NCI-H1930 (cell line): ENCODE data around the gene PRDM15.
"Not testable (repeated sequence)": the region's sequence is repeated elsewhere in the genome, so short reads cannot be mapped to it uniquely, and the experiment has no call there.

Source experiments
- DNase-seq, 2 experiments: peaks; one replicate each; lab custom pipeline; 2025; lab: John Stamatoyannopoulos, UW

Gene PRDM15

DNA sequence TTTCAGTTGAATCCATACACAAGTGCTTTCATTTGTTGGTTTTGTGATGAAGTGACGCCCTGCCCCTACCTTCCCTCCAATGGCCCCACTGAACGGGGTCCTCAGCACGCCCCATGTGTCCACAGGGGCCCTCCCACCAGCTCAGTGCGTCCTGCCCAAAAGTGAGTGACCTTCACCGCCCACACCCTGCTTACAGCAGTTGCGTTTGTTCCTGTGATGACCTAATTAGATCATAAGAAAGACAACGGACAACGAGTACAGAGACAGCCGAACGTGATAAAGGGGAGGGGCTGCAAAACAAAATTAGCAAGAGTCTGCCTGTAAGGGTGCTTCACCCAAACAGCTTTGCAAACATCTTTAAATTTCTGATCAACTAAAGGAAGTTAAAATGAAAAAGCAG lies 74.1 kb downstream of the PRDM15 start:
- no peak for DNase-seq

DNA sequence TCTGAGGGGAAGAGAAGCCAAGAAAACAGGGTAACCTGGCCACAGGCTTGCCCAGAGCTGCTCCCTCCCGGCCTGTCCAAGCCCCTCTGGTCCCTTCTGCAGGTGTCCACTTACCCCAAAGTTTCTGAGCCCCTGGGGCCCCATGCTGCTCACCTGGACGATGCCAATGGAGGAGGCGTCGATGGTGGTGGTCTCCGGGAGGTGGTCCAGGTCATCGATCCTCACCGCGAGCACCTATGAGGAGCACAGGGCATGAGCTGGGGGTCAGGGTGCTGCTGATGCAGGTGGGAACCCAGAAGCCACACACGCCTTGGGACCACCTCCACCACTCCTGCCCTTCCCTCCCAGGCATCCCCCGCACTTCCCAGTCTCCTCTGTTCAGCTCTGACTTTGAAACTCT lies 74.8 kb downstream of the PRDM15 start:
- no peak for DNase-seq

DNA sequence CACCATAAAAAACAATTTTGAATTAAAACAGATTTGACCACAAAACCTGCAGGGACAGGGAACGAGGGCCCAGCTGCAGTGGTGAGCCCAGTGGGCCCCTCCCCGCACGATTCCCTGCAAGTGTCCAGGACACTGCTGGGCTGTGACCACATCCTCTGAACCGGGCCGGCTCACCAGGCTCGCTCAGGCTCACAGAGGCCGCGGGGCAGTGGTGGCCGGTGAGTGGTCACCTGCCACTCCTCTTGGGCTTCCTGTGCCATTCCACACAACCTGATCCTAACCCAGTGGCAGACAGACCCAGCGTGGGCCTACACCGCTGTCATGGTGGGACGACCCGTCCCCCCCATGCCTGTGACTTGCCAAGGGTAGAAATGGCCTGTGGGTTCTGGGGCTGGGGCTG lies 75.8 kb downstream of the PRDM15 start:
- DNase-seq: no peak

DNA sequence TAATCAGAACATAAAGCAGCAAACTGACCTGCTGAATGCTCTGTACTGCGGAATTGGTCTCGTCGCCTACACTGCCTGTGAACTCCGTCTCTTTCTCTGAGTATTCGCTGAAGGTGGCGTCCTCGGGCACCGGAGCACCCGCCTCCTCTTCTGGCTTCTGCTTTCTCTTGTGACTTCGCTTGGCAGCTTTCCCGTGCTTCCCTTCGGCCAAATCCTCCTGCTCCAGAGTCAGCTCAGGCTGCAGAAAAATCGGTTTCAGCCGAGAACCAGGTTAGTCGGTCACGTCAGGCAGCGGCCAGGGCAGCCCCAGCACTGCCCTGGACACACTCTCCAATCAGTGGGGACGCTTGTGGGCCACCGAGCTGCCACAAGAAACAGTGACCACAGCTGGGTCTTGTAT lies 76.5 kb downstream of the PRDM15 start:
- DNase-seq: no peak

DNA sequence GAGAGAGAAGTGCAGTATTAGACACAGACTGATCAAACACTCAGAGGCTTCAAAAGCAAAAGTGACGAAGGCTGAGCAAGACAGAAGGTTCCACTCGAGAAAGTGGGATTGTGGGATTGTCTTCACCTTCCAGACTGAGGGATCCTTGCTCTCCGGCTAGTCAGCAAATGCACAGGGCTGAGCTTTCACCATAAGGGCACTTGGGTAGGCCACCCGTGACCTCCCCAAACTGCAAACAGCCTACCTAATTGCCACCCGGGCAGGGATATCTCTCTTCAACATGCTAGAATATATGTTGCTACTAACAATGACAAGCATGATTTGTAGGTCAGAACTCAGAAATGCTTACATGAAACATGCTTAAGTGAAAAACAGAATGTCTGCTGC lies 77.0 kb downstream of the PRDM15 start:
- DNase-seq: no peak

DNA sequence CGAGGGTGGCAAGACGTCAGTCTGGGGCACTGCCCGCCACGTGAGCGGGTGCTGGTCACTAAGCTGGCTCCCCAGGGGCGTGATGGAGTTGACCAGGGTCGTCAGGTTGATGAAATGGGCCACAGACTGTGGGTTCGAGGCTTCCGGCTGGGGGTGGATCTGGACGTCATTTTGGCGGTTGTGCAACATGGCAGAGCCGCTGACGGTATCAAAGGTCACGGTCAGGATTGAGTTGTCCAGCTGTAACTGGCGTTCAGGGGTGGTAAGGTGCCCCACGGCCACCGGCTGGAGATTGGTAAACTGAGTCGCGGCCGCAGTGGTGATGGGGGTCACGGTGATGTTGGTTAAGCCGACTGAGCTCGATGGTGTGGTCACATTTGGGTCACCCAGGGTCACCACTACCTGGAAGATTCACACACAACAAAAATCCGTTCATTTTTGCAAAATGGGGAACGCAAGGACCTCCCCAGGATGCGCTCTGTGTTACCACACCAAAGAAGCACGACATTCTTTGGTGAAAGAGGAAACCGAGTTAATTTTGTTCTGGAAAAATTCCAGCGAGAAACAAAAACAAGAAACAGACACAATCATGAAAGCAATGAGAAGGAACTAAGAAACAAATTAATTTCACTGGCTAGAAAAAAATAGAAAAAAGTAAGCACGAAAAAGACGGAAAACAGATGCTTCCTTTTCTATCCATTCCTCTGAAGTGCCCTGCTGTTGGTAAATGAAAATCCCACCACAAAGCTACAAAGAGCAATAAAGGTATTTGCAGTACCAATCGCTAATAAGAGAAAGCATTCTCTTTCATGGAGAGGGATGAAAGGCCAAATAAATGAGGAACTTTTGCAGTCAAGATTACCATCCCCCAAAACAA lies 77.6 kb downstream of the PRDM15 start:
- no peak for DNase-seq

DNA sequence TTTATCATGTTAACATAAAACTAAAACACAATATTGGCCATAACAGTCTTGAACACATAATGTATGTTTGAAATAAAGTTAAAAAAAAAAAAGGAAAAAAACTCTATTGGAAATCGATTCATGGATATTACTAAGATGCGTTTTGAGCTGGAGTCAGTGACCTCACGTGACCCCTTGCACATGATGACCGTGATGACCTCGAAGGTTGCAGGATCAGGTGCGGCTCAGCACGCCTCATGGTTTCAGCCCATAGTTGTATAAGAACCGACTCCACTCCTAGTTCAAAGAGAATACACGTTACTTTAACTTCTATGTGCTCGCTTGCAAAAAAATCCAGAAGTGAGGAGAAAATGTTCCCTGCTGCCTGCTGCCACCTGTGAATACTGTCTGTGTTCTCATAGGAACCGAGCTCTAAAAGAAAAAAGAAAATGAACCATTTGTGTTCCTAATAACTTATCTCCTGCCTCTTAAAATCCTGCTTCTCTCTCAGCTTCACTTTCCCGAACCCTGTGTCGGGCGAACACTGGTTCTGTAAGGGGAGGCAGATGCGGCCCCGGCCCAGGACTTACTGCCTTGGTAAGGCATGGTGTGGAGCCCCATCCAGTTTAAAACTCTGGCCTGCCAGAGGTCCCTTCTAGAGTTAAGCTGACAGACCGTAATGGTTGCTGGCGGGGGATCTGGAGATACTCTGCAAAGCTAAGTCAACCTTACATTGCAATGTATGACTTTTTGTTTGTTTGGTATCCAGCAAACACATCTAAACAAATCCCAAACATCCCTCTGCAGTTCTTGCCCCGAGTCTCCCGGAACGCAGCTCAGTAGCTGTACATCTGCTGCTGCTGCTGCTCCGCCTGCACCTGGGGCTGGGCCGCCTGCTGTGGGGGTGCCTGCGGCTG lies 78.5 kb downstream of the PRDM15 start:
- no peak for DNase-seq

DNA sequence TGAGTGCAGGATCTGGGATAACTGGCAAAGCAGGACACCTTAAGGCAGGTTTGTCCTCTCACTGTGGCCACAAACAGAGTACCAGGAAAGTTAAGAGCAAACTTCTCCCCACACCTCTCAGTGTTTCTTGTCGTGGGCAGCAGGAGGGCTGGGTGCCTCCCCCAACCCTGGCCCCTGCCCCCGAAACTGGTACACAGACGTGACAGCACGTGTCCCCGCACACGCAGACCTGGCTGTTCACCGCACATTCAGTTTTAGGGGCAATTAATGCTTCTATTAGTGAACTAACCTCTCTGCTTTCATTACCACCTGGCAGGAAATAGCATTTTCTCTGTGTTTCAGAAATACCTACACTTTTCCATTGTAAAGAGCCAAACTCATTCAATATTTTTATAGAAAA lies 79.4 kb downstream of the PRDM15 start:
- DNase-seq: no peak

DNA sequence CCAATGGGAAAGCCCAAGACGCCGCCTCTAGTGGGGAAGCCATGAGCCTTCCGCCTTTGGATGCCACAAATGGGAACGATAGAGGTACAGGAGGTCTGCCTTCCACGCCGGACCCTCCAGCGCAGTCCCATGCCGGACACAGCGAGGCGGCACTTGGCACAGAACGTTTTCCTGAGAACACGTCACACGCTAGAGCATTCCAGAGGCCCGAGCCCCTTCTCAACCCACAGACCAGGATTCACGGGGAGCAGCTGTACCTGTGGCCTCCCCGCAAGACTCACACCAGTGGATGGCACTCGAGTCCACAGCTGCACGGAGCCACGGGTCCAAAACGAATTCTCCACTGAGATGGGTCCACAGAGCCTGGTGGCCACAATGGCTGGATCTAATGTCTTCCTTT lies 80.8 kb downstream of the PRDM15 start:
- no peak for DNase-seq

DNA sequence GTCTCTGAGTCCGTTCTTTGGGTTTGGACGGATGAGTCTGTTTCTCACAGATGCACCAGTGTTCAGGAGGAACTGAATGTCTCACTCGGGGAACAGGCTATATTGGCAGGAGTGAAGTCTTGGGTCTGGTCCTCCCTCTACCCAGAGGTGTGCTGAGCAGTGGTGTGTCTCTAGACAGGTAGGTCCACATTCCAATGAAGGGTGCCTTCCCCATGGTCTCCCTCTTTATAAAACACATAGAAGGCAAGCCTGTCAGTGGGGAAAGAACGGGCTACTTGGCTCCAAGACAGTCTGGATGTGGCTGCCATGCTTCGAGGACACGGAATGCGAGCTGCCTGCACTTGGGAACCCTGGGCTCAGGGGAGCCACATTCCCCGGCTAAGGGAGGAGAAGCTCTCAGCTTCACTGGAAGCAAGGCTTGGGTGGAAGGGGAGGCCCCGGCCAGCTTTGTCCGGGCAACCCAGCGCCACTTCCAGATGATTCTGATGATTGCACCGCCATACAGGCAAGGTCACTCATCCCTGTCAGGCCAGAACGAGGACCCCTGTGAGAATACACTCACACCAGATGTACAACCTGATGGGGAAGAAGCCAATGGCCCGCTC lies 82.6 kb downstream of the PRDM15 start:
- no peak for DNase-seq

DNA sequence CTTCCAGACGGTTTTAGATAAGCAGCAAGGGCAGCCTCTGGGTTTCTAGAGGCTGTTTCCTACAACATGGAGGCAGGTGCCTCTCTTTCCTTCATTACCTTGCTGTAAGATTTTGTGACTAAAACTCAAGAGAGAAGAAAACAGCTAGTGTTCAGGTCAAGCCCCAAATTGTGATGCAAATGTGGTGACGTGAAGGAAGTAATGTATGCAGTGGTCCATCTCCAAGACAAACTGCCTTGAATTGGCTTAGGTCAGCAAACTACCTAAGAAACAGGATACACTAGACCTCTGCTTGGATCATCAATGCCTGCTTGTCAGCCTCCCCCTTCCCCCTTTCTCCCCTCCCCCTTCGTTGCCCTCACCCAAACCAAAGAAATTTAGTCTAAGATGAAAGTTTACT lies 83.4 kb downstream of the PRDM15 start:
- DNase-seq: no peak

DNA sequence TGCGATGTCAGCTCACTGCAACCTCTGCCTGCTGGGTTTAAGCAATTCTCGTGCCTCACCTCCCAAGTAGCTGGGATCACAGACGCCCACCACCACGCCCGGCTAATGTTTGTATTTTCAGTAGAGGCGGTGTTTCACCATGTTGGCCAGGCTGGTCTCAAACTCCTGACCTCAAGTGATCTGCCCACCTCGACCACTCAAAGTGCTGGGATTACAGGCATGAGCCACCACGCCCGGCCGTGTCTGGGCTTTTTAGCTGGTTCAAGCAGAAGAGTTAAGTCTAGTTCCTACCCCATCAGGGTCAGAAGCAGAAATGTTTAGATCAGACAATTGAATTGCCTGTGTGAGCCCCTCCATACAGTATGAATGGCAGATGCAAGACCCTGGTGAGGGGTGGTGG lies 84.5 kb downstream of the PRDM15 start:
- DNase-seq: no peak

DNA sequence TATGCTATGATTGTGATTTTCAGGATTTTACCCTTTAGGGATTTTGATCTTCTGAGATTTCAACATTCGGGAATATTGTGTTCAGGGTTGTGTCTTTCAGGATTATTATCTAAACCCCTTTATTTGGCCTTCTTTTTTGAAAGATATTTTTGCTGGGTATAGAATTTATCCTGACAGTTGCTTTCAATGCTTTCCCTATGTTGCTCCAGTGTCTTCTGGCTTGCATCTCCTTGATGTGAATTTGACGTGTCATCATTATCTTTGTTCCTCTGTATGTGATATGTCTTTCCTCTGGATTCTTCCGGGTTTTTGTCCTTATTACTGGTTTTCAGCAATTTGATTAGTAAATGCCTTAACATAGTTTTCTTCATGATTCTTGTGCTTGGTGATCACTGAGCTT lies 86.4 kb downstream of the PRDM15 start:
- DNase-seq: no peak

DNA sequence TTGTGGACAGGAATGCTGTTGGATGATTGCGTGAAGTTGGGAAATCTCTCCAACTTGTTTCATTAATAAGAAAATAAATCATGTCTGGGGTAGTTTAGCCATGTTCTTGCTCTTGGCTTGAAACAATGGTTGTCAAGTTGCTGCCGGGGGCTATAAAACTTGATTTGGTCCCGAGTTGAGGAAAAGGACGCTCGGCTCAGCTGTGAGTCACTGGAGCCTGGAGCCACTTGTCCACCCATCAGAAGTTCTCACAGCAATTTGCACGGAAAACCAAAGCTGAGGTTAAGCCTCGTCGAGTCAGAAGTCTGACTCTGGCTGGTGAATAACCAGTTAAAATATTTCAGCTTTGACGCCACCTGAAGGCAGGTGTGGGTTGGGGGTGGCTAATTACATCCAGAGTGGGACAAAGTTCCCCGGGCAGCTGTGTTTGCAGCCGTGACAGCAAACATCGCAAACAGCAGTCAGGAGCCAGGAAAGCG lies 92.6 kb downstream of the PRDM15 start:
- DNase-seq: no peak

DNA sequence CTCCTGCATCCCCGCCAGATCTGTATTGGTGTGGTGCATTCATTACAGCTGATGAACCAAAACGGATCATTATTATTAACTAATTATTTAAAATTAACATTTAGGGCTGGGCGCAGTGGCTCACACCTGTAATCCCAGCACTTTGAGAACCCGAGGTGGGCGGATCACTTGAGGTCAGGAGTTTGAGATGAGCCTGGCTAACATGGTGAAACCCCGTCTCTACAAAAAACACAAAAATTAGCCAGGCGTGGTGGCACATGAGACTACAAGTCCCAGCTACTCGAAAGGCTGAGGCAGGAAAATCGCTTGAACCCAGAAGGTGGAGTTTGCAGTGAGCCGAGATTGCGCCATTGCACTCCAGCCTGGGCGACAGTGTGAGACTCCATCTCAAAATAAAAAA lies 93.9 kb downstream of the PRDM15 start:
- DNase-seq: not testable (repeated sequence)

DNA sequence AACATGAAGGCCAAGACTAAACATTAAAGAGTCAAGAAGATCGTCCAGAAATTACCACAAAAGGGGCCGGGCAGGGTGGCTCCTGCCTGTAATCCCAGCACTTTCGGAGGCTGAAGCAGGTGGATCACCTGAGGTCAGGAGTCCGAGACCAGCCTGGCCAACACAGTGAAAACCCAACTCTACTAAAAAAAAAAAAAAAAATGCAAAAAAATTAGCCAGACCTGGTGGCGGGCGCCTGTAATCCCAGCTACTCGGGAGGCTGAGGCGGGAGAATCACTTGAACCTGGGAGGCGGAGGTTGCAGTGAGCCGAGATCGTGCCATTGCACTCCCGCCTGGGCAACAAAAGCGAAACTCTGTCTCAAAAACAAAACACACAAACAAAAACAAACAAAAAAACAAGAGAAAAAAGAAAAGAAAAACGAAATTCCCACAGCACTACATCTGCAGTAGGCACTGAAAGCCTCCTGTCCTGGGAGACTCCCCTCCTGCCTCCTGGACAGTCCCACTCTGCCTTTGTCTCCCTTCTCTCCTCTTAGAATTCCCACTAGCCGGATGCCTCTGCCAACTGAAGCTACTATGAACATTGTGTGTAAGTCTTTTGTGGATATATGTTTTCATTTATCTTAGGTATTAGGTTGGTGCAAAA lies 94.6 kb downstream of the PRDM15 start:
- no peak for DNase-seq

DNA sequence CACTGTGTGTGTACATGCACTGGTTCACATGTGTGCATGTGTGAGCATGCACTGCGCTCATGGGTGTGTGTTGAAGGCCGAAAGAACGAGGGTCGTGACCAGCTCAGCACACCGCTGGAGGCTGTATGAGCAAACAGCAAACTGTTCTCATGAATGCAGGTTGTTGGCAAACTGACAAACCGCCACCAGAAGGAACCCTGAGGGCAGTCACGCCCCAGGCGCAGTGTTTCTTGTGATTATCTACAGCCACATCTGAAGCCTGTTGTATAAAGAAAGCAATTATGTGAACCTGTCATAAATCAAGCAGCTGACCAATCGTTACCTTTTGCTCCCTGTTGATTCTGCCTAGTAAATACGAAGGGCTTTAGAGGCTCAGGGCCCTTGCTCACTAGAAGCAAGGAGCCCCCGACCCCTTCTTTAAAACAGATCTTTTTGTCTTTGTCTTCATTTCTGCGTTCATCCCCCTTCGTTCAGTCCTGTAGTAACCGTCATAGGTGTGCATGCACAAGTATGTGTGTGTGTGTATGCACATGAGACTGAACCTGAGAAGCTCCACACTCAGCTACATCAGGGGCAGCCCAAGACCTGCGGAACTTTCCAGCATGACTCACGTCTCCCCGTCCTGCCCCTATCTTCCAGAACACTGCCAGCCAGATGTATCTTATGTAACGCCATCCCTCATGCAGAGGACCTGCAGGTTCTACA lies 95.5 kb downstream of the PRDM15 start:
- DNase-seq: peak; percentile 40 to 46

DNA sequence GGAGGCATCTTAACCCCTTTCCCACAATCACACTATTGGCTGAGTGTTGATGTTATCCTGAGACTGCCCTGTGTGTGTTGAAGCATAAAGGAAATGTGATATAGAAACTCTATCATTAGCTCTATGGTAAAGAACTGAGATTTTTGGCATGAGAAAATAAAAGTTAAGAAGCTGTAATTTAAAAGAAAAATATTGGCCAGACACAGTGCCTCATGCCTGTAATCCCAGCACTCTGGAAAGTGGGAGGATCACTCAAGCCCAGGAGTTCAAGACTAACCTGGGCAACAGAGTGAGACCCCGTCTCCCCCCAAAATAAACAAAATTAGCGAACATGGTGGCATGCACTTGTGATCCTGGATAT lies 98.1 kb downstream of the PRDM15 start:
- DNase-seq: no peak

DNA sequence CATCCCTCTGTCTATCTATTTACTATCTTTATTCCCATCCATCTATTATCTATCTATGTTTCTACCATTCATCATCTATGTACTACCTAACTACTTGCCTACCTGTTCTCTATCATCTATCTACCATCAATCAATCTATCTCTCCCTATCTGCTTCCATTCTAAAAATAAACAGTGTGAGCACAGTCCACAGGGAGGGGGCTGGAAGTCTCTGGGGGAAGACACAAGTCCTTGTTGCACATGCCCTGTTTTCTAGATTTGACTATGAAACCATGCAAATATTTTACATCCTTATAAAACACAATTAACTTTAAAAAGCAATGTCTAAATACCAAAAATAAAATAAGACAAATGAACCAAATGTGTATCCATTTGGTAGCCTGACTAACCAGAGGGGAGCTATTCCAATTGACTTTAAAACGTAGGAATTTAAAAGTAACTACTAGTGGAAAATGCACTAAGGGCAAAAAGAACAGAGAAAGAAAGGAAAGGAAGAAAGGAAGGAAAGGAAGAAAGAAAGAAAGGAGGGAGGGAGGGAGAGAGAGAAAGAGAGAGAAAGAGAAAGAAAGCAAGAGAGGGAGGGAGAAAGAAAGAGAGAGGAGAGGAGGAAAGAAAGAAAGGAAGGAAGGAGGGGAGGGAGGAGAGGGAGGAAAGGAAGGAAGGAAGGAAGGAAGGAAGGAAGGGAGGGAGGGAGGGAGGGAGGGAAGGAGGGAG lies 98.7 kb downstream of the PRDM15 start:
- no peak for DNase-seq

DNA sequence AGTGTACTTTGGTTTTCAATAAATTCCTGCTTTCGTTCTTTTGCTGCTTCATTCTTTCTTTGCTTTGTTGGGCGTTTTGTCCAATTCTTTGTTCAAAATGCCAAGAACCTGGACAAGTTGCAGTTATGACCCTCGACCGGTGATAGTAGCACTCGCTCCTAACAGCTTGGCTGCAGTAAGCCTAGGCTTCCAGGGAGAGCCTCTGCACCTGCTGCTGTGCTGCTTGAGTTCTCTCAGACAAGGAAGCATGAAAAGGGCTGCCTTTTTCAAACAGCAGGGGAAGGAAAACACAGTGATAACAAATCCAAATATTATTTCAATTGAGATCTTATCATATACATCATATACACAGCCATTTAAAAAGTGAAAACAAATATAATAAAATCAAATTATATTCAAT lies 99.5 kb downstream of the PRDM15 start:
- peak in 1 of 2 experiments; percentile 8 for DNase-seq
